ENCODE data around the gene ALPK3. TPM values are rescaled to one million over a fixed set of nuclear protein-coding genes. Genes with fewer than 3 reads are reported as not detected.
A peak's percentile ranks its signal among the peaks of the same experiment; 100 is the strongest.
"Not testable (repeated sequence)": the region's sequence is repeated elsewhere in the genome, so short reads cannot be mapped to it uniquely, and the experiment has no call there.

ALPK3 gene
- total RNA-seq, 1 donor from 2014 or later, result 0.20 TPM

DNA sequence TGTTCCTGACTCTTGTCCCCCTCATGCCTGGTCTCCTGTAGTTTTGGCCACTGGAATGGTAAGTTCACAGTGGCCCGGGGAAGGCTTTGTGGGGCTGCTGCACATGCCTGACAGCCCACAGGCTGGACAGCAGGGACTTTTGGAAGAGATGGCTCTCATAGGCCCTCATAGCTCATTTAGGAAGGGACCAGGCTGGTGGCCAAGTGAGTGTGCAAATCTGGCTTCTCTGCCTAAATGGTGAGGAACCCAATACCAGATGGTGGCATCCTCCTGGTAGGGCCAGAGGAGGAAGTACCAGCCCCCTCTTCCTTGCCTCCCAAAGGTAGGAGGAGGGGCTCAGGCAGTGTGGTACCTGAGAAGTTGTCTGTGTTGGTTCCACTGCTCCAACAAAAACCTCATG is 25.6 kb downstream of the ALPK3 start:
- DNase-seq, result no peak

DNA sequence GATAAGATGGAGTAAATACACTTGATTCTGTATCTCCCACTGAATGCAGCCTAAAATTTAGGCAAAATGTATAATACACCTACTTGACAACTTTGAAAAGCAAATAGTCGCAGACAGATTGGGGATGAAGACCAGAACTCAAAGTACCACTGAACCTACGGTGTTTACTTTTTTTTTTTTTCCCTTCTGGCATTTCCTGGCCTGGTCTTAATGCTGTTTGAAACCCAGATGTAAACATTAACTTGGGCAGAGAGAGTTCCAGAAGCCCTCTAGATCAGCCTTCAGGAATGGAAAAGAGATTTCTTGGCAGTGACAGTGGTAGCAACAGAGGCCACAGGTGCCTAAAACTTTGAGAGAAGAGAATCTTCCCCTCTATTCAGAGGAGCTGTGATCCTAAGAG is 27.8 kb downstream of the ALPK3 start:
- intact Hi-C loops (cut with micrococcal nuclease), result loop anchor here (1.0 kb wide), 2 partner anchors 83 to 199 kb away; no protein-coding TSS in a partner anchor
- Mint-ChIP-seq H3K27ac (no peak overlapping the region), H3K36me3 (ENCODE audit: low read depth) (peaks cover 2% of the 10 kb centered on the region), H3K4me1 (no peaks in the 10 kb centered on the region), H3K9me3 (peaks cover 16% of the 10 kb centered on the region), H3K27me3 (no peaks in the 10 kb centered on the region), H3K4me3 (no peak overlapping the region)
- POLR2A ChIA-PET, result interaction anchor here (0.6 kb wide), 1 partner anchor 254 kb away, joined by 3 read pairs; no protein-coding TSS in a partner anchor
- DNase-seq, result no peak
- no peak for ATAC-seq (ENCODE audit: low read depth)
- TF ChIP-seq, protein P1, sequence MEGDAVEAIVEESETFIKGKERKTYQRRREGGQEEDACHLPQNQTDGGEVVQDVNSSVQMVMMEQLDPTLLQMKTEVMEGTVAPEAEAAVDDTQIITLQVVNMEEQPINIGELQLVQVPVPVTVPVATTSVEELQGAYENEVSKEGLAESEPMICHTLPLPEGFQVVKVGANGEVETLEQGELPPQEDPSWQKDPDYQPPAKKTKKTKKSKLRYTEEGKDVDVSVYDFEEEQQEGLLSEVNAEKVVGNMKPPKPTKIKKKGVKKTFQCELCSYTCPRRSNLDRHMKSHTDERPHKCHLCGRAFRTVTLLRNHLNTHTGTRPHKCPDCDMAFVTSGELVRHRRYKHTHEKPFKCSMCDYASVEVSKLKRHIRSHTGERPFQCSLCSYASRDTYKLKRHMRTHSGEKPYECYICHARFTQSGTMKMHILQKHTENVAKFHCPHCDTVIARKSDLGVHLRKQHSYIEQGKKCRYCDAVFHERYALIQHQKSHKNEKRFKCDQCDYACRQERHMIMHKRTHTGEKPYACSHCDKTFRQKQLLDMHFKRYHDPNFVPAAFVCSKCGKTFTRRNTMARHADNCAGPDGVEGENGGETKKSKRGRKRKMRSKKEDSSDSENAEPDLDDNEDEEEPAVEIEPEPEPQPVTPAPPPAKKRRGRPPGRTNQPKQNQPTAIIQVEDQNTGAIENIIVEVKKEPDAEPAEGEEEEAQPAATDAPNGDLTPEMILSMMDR (IDR thresholded peaks at IDR 0.05), result no peak
- CTCF ChIA-PET, result interaction anchor here (0.9 to 1.5 kb wide), 2 partner anchors 71 to 190 kb away, joined by 3 read pairs; no protein-coding TSS in a partner anchor

More for the DNA sequence above, 25.6 kb downstream of the ALPK3 start:
- H3K27me3 Mint-ChIP-seq, result no peaks in the 10 kb centered on the region
- POLR2A ChIA-PET, result no interaction called here
- intact Hi-C loops (cut with micrococcal nuclease), result no loop called here
- CTCF ChIA-PET, result no interaction called here
- H3K4me1 Mint-ChIP-seq, result no peaks in the 10 kb centered on the region
- peaks cover 2% of the 10 kb centered on the region for H3K36me3 Mint-ChIP-seq (ENCODE audit: low read depth)
- no peak overlapping the region for H3K27ac Mint-ChIP-seq
- H3K9me3 Mint-ChIP-seq, result peaks cover 9% of the 10 kb centered on the region
- H3K4me3 Mint-ChIP-seq, result no peak overlapping the region
- no peak for ATAC-seq (ENCODE audit: low read depth)
- TF ChIP-seq, protein P1 (IDR thresholded peaks at IDR 0.05), result no peak

DNA sequence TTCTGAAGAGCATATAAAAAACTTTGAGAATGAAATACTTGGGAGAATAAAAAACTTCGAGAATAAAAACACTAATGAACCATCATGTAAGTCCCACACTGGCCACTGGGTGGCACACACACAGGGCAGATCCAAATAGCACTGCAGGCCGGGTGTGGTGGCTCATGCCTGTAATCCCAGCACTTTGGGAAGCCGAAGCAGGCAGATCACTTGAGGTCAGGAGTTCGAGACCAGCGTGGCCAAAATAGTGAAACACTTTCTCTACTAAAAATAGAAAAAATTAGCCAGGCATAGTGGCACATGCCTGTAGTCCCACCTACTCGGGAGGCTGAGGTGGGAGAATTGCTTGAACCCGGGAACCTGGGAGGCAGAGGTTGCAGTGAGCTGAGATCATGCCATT is 28.5 kb downstream of the ALPK3 start:
- H3K27ac Mint-ChIP-seq; H3K4me1 Mint-ChIP-seq; POLR2A ChIA-PET; H3K27me3 Mint-ChIP-seq; H3K36me3 Mint-ChIP-seq (ENCODE audit: low read depth); DNase-seq; H3K4me3 Mint-ChIP-seq: not testable (repeated sequence)
- H3K9me3 Mint-ChIP-seq, result peaks cover 16% of the 10 kb centered on the region
- intact Hi-C loops (cut with micrococcal nuclease), result loop anchor here (1.0 kb wide), 2 partner anchors 83 to 199 kb away; no protein-coding TSS in a partner anchor
- ATAC-seq (ENCODE audit: low read depth), result peak; percentile 62
- CTCF ChIA-PET, result interaction anchor here (0.9 to 1.5 kb wide), 2 partner anchors 72 to 190 kb away, joined by 3 read pairs; no protein-coding TSS in a partner anchor

DNA sequence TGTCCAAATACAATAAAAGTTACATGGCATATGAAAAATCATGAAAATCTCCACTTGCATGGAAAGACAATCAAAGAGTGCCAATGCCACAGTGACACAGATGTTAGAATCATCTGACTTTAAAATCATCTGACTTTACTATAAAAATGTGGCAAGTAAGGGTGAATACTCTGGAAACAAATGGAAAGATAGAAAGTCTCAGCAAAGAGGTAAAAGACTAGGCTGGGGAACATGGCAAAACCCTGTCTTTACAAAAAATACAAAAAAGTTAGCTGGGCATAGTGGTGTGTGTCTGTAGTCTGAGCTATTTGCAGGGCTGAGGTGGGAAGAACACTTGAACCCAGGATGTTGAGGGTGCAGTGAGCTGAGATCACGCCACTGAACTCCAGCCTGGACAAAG is 29.1 kb downstream of the ALPK3 start:
- intact Hi-C loops (cut with micrococcal nuclease), result no loop called here
- Mint-ChIP-seq H3K27ac (no peak overlapping the region), H3K9me3 (peaks cover 16% of the 10 kb centered on the region), H3K27me3 (no peaks in the 10 kb centered on the region), H3K4me3 (no peak overlapping the region), H3K4me1 (no peaks in the 10 kb centered on the region), H3K36me3 (ENCODE audit: low read depth) (peaks cover 2% of the 10 kb centered on the region)
- TF ChIP-seq, protein P1 (IDR thresholded peaks at IDR 0.05), result no peak
- POLR2A ChIA-PET, result no interaction called here
- ATAC-seq (ENCODE audit: low read depth) (no peak), DNase-seq (no peak)
- CTCF ChIA-PET, result interaction anchor here (0.7 to 1.5 kb wide), 2 partner anchors 164 to 191 kb away, joined by 3 read pairs; no protein-coding TSS in a partner anchor

DNA sequence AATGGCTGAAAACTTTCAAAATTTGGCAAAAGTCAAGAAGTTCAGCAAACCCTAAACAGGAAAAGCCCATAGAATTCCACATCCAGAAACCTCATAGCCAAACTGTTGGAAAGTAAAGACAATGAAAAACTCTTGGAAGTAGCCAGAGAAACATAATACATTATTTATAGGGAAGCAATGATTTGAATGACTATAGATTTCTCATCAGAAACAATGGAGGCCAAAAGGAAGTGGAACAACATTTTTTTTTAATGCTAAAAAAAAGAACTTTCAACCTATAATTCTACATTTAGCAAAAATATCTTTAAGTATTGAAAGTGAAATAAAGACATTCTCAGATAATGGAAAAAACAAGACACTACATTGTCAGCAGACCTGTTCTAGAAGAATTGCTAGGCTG is 30.2 kb downstream of the ALPK3 start:
- no peaks in the 10 kb centered on the region for H3K27me3 Mint-ChIP-seq
- ATAC-seq (ENCODE audit: low read depth), result no peak
- intact Hi-C loops (cut with micrococcal nuclease), result no loop called here
- ChIA-PET CTCF (no interaction called here), POLR2A (no interaction called here)
- H3K4me3 Mint-ChIP-seq, result no peak overlapping the region
- H3K9me3 Mint-ChIP-seq, result peaks cover 16% of the 10 kb centered on the region
- no peaks in the 10 kb centered on the region for H3K4me1 Mint-ChIP-seq
- DNase-seq, result no peak
- peaks cover 2% of the 10 kb centered on the region for H3K36me3 Mint-ChIP-seq (ENCODE audit: low read depth)
- TF ChIP-seq, protein P1 (IDR thresholded peaks at IDR 0.05), result no peak
- H3K27ac Mint-ChIP-seq, result no peak overlapping the region

DNA sequence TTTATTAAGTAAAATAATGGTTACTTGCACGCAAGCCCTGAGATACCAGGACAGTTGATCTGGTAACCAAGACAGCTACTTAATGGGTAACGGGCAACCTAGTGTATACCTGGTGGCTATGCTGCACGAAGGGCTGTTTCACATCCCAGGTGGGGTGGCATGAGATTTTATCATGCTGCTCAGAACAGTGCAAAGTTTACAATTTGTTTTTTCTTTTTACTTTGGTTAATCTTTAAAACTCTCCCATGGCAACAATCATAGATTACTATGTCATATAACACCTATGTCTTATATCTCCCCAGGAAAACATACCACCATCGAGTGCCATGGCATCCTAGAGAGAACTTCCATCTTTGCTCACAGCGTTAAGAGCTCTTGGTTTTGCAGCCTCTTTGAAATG is 35.1 kb downstream of the ALPK3 start:
- Mint-ChIP-seq H3K36me3 (ENCODE audit: low read depth) (no peaks in the 10 kb centered on the region), H3K27me3 (no peaks in the 10 kb centered on the region), H3K4me1 (no peaks in the 10 kb centered on the region), H3K9me3 (peaks cover 9% of the 10 kb centered on the region), H3K27ac (no peak overlapping the region), H3K4me3 (no peak overlapping the region)
- intact Hi-C loops (cut with micrococcal nuclease), result no loop called here
- POLR2A ChIA-PET, result no interaction called here
- CTCF ChIA-PET, result no interaction called here
- DNase-seq (no peak), ATAC-seq (ENCODE audit: low read depth) (no peak)
- TF ChIP-seq, protein P1 (IDR thresholded peaks at IDR 0.05), result no peak
